Mucosa of descending colon (tissue), 3 donors: ENCODE results near the gene SPRR2F. TPM values are rescaled to one million over a fixed set of nuclear protein-coding genes. Genes with fewer than 3 reads are reported as not detected.

ENCODE experiments used
- ATAC-seq: fragments of 200-7000 bp; cut with Tn5 transposase; one replicate; pipeline ENCODE4 v1.9.1; 2020; ENCODE audit warnings: mild to moderate bottlenecking, moderate library complexity
- DNase-seq, 3 donors: peaks; one replicate each; pipeline ENCODE4 v3.0.0-alpha.2; 2020
- H3K36me3 ChIP-seq: fragments of 200-600 bp; one replicate; pipeline ENCODE4 v1.8.0; 2021; ENCODE audit warnings: low read depth, mild to moderate bottlenecking
- H3K4me1 ChIP-seq: fragments of 200-600 bp; one replicate; pipeline ENCODE4 v1.8.0; 2021; ENCODE audit warnings: low read depth, mild to moderate bottlenecking
- H3K4me3 ChIP-seq: fragments of 200-600 bp; one replicate; pipeline ENCODE4 v1.8.0; 2021; ENCODE audit warnings: mild to moderate bottlenecking
- H3K9me3 ChIP-seq: fragments of 200-600 bp; one replicate; pipeline ENCODE4 v1.8.0; 2021; ENCODE audit warnings: mild to moderate bottlenecking
- CTCF ChIP-seq: fragments of 200-600 bp; IDR thresholded peaks from one replicate; pipeline ENCODE4 v1.8.0; 2022; ENCODE audit warnings: antibody characterized with exemption, mild to moderate bottlenecking
- intact Hi-C, 2 donors: fragments of 100-400 bp; cut with DNase I in 1 of 2; cut with micrococcal nuclease in 1 of 2; formaldehyde crosslinking; loops; one replicate each; pipeline versions ENCODE4 v1.11.0 to v1.11.1; 2022; cut with DNase I, micrococcal nuclease
- long read RNA-seq, 2 donors: library from polyadenylated mRNA; unstranded; transcript quantifications; one replicate each; pipeline ENCODE4 v2.0.0, GENCODE V29; 2019 to 2021
- total RNA-seq, 3 donors: library from RNA; stranded (reverse); fragmentation: NEBNext Ultra II Directional in 2 of 3; extraction: Animal tissue kit (Norgen Biotek cat#: 25700) in 2 of 3; gene quantifications; one replicate each; pipeline versions ENCODE4 v1.2.1 to v1.2.4, GENCODE V29; 2021 to 2023
- donor health status: DM: no; HTN: no; CAD: no; lungs with moderate emphysema.
- donor health status: DM: no; HTN: no; CAD: no.
- donor health status: DM: no; HTN: yes; CAD: no.

The SPRR2F gene
- not detected for total RNA-seq
- long read RNA-seq, donor 1, result 0 reads
- long read RNA-seq, donor 2, result 0 reads

GRCh38 chr1:153113416-153113815 lies at the start of gene SPRR2F:
SPRR2F (minus strand) TSS chr1:153113516; CDS start chr1:153112733, 783 bp downstream.
- Histone ChIP-seq H3K36me3 (no peaks in the 10 kb centered on the region), H3K4me3 (no peak within 1 kb of the TSS), H3K9me3 (no peaks in the 10 kb centered on the region), H3K4me1 (no peaks in the 10 kb centered on the region)
- ATAC-seq (no peak), DNase-seq (no peak)
- intact Hi-C loops, result no loop called here
- TF ChIP-seq CTCF, result no peak

GRCh38 chr1:153155541-153155940 lies 42.2 kb upstream of the SPRR2F start:
- no peak for TF ChIP-seq CTCF

GRCh38 chr1:153152481-153152880 lies 39.2 kb upstream of the SPRR2F start:
- no peaks in the 10 kb centered on the region for H3K36me3 ChIP-seq

More at GRCh38 chr1:153155541-153155940, 42.2 kb upstream of the SPRR2F start:
- Histone ChIP-seq H3K36me3 (no peaks in the 10 kb centered on the region), H3K4me1 (no peaks in the 10 kb centered on the region), H3K9me3 (peaks cover 10% of the 10 kb centered on the region), H3K4me3 (no peak overlapping the region)
- ATAC-seq (no peak), DNase-seq (no peak)
- intact Hi-C loops, result no loop called here

GRCh38 chr1:153150846-153151245 lies 37.5 kb upstream of the SPRR2F start, which contains the start of gene SPRR2G:
SPRR2G (minus strand) TSS chr1:153150890; CDS start chr1:153150110, 780 bp downstream.
- no peak for ATAC-seq

More at GRCh38 chr1:153152481-153152880, 39.2 kb upstream of the SPRR2F start:
- ATAC-seq (no peak), DNase-seq (no peak)
- H3K4me3 ChIP-seq, result no peak overlapping the region
- no peak for TF ChIP-seq CTCF
- intact Hi-C loops, result no loop called here
- no peaks in the 10 kb centered on the region for H3K4me1 ChIP-seq
- no peaks in the 10 kb centered on the region for H3K9me3 ChIP-seq

GRCh38 chr1:153141377-153141776 lies 28.1 kb upstream of the SPRR2F start:
- TF ChIP-seq CTCF, result no peak
- no peak for ATAC-seq
- H3K36me3 ChIP-seq, result no peaks in the 10 kb centered on the region
- intact Hi-C loops, result no loop called here
- no peaks in the 10 kb centered on the region for H3K4me1 ChIP-seq
- no peaks in the 10 kb centered on the region for H3K9me3 ChIP-seq
- DNase-seq, result no peak
- H3K4me3 ChIP-seq, result no peak overlapping the region

More at GRCh38 chr1:153150846-153151245, 37.5 kb upstream of the SPRR2F start, which contains the start of gene SPRR2G:
- TF ChIP-seq CTCF, result no peak
- H3K4me1 ChIP-seq, result no peaks in the 10 kb centered on the region
- no peak for DNase-seq
- H3K4me3 ChIP-seq, result no peak within 1 kb of the TSS
- no peaks in the 10 kb centered on the region for H3K9me3 ChIP-seq
- intact Hi-C loops, result no loop called here
- no peaks in the 10 kb centered on the region for H3K36me3 ChIP-seq

- Histone ChIP-seq H3K36me3 (no peaks in the 10 kb centered on the region), H3K4me1 (no peaks in the 10 kb centered on the region), H3K9me3 (no peaks in the 10 kb centered on the region), H3K4me3 (no peak overlapping the region)
- no peak for DNase-seq
- no peak for ATAC-seq
- intact Hi-C loops, result no loop called here
- TF ChIP-seq CTCF, result no peak
Measured at GRCh38 chr1:153140484-153140883, 27.2 kb upstream of the SPRR2F start.
